ENCODE data around the gene P2RY4. TPM values are rescaled to one million over a fixed set of nuclear protein-coding genes. Genes with fewer than 3 reads are reported as not detected.

Gene P2RY4
- total and polyA plus RNA-seq, 2 of the 4 experiments (the other 2 are of a cell fraction): 0.14 TPM; not detected in 1

DNA sequence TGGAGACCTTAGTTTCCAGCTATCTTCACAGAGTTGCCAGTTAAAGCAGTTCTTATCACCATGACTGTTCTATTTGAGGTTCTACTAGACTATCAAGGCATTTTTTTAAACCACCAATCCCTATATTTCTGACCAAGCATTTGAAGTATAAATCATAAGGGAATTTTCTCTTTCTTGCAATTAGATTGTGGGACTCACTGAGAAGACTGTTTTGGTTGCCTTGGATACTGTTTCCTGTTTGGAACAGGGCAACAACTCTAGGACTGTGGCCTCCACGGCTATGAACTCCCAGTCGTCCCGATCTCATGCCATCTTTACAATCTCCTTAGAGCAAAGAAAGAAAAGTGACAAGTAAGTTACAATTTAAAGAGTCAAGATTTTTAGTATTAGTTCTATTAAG, 41.7 kb upstream of the P2RY4 start:
- H2AFZ ChIP-seq (replicated peaks; ENCODE audit: low read length, poor library complexity): no peak overlapping the region
- no peak overlapping the region for H3K4ac ChIP-seq (ENCODE audit: low read depth, low read length)
- no peaks in the 10 kb centered on the region for H3K27me3 ChIP-seq (ENCODE audit: control insufficient read depth, insufficient read depth, low read length)
- H3K27ac ChIP-seq (ENCODE audit: insufficient read depth, low read length): no peak overlapping the region; the same call in 1 of the 2 replicates
- H3K36me3 ChIP-seq (ENCODE audit: control insufficient read depth, insufficient read depth, low read length): no peaks in the 10 kb centered on the region
- peak; percentile 52 for DNase-seq
- no peak overlapping the region for H3K4me3 ChIP-seq (ENCODE audit: insufficient read depth, low read depth, low read length)
- ATAC-seq (ENCODE audit: low read depth): peak; percentile 37; the same call in 1 of the 2 replicates
- no peak overlapping the region for H2AK5ac ChIP-seq (ENCODE audit: low read depth, low read length)
- H4K8ac ChIP-seq (ENCODE audit: low read depth in 2 of 2, low read length in 2 of 2): no peak overlapping the region
- ChIA-PET POLR2A (ENCODE audit: unreplicated experiment) (no interaction called here), CTCF (no interaction called here)
- BruUV-seq (replicated peaks): no TSS peak
- no CpG with 5 or more reads among the region's 3 CpGs for WGBS, 2 experiments (ENCODE audit: extremely low coverage in 2 of 2, insufficient read length in 1 of 2)
- intact Hi-C loops (cut with micrococcal nuclease) (no loop called here), dilution Hi-C loops (cut with HindIII; ENCODE audit: low sequenced_read_pairs, unreplicated experiment) (no loop called here), in situ Hi-C loops (cut with MboI; ENCODE audit: low sequenced_read_pairs) (no loop called here)
- H2BK15ac ChIP-seq (ENCODE audit: low read depth, low read length): no peak overlapping the region
- H3K23ac ChIP-seq (ENCODE audit: low read depth, low read length): no peak overlapping the region
- TF ChIP-seq RAD21 (IDR thresholded peaks at IDR 0.05; ENCODE audit: low read length) (no peak), CHD1 (IDR thresholded peaks at IDR 0.05; ENCODE audit: low read depth, low read length) (no peak), RFX5 (IDR thresholded peaks at IDR 0.05; ENCODE audit: low read depth, low read length) (no peak), MAZ (IDR thresholded peaks at IDR 0.05; ENCODE audit: borderline replicate concordance, low read depth, low read length) (no peak), MAFK (IDR thresholded peaks at IDR 0.05; ENCODE audit: low read depth, low read length) (no peak), NFE2L2 (IDR thresholded peaks at IDR 0.05; ENCODE audit: low read depth, low read length) (no peak), CTCF (conservative IDR thresholded peaks at IDR 0.05; ENCODE audit: low read depth, low read length) (no peak), MXI1 (IDR thresholded peaks at IDR 0.05; ENCODE audit: borderline replicate concordance, low read depth, low read length) (no peak), FOS (IDR thresholded peaks at IDR 0.05; ENCODE audit: low read depth, low read length) (no peak), RCOR1 (IDR thresholded peaks at IDR 0.05; ENCODE audit: insufficient replicate concordance, low read length) (no peak), CEBPB (IDR thresholded peaks at IDR 0.05; ENCODE audit: low read depth, low read length) (no peak), BHLHE40 (IDR thresholded peaks at IDR 0.05; ENCODE audit: low read depth, low read length) (no peak), SMC3 (IDR thresholded peaks at IDR 0.05; ENCODE audit: low read depth, low read length) (no peak), POLR2A (IDR thresholded peaks at IDR 0.05; ENCODE audit: low read depth, low read length) (no peak)
- TF ChIP-seq, protein P1, sequence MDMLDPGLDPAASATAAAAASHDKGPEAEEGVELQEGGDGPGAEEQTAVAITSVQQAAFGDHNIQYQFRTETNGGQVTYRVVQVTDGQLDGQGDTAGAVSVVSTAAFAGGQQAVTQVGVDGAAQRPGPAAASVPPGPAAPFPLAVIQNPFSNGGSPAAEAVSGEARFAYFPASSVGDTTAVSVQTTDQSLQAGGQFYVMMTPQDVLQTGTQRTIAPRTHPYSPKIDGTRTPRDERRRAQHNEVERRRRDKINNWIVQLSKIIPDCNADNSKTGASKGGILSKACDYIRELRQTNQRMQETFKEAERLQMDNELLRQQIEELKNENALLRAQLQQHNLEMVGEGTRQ (IDR thresholded peaks at IDR 0.05; ENCODE audit: low read depth, low read length): no peak
- TF ChIP-seq, protein P2, sequence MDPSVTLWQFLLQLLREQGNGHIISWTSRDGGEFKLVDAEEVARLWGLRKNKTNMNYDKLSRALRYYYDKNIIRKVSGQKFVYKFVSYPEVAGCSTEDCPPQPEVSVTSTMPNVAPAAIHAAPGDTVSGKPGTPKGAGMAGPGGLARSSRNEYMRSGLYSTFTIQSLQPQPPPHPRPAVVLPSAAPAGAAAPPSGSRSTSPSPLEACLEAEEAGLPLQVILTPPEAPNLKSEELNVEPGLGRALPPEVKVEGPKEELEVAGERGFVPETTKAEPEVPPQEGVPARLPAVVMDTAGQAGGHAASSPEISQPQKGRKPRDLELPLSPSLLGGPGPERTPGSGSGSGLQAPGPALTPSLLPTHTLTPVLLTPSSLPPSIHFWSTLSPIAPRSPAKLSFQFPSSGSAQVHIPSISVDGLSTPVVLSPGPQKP (IDR thresholded peaks at IDR 0.05; ENCODE audit: borderline replicate concordance, low read depth, low read length): no peak
- no peak overlapping the region for H4K91ac ChIP-seq (ENCODE audit: insufficient read depth, low read depth, low read length)
- H3K4me2 ChIP-seq (ENCODE audit: low read depth, low read length): peak overlapping the region; percentile 86
- no peak overlapping the region for H2BK5ac ChIP-seq (ENCODE audit: low read depth, low read length, poor library complexity, severe bottlenecking)
- H4K20me1 ChIP-seq (ENCODE audit: insufficient read depth, low read length): no peaks in the 10 kb centered on the region
- H2BK20ac ChIP-seq (ENCODE audit: low read depth, low read length): no peak overlapping the region
- H2BK120ac ChIP-seq (ENCODE audit: low read depth, low read length): no peak overlapping the region
- no peak overlapping the region for H3K9ac ChIP-seq (ENCODE audit: low read depth, low read length)
- no peak overlapping the region for H3K56ac ChIP-seq (ENCODE audit: extremely low read depth, insufficient read depth, low read length)
- no peak overlapping the region for H3K14ac ChIP-seq (replicated peaks; ENCODE audit: low read depth, low read length)
- no peak overlapping the region for H4K5ac ChIP-seq (ENCODE audit: low read depth, low read length)
- H3K79me1 ChIP-seq (ENCODE audit: low read depth in 1 of 2, low read length in 2 of 2): no peaks in the 10 kb centered on the region; a peak in 2 of 4 replicates
- H3K9me3 ChIP-seq (ENCODE audit: control insufficient read depth, insufficient read depth, low read length): no peaks in the 10 kb centered on the region
- H3K4me1 ChIP-seq (ENCODE audit: control insufficient read depth, insufficient read depth, low read length): no peaks in the 10 kb centered on the region
- no peaks in the 10 kb centered on the region for H3K9me1 ChIP-seq (ENCODE audit: insufficient read depth, low read length)
- H2AK9ac ChIP-seq (replicated peaks; ENCODE audit: low read depth, low read length, poor library complexity): no peak overlapping the region
- H3K18ac ChIP-seq (ENCODE audit: low read depth, low read length): no peak overlapping the region

Data from IMR-90 (cell line).